HepG2 (cell line): ENCODE measurements around the gene RAB17. TPM values are rescaled to one million over a fixed set of nuclear protein-coding genes. Genes with fewer than 3 reads are reported as not detected.
A peak's percentile ranks its signal among the peaks of the same experiment; 100 is the strongest.

Source experiments
- ARHGAP35 ChIP-seq: sonication (generic); formaldehyde crosslinking; IDR thresholded peaks from 2 replicates; pipeline ENCODE4 v1.9.0; 2022; ENCODE audit warnings: mild to moderate bottlenecking, inconsistent platforms, moderate library complexity, missing genetic modification reagents, borderline replicate concordance
- BATF2 ChIP-seq: sonication (generic); formaldehyde crosslinking; IDR thresholded peaks from 2 replicates; pipeline ENCODE4 v1.8.0; 2022; ENCODE audit warnings: mild to moderate bottlenecking, missing genetic modification reagents, moderate library complexity
- E2F2 ChIP-seq: sonication (generic); formaldehyde crosslinking; IDR thresholded peaks from 2 replicates; pipeline ENCODE4 v1.4.0; 2020; ENCODE audit warnings: missing genetic modification reagents, borderline replicate concordance
- EP300 ChIP-seq, 3 experiments: sonication (generic) in 1 of 3; formaldehyde crosslinking in 1 of 3; IDR thresholded peaks; 2 replicates each; pipeline versions ENCODE4 v1.5.1 to v1.6.1; 2011 to 2020; ENCODE audit warnings: low read depth in 2 of 3, low read length in 2 of 3, borderline replicate concordance in 1 of 3, improper control_type of control experiment in 1 of 3, mild to moderate bottlenecking in 1 of 3, missing genetic modification reagents in 1 of 3, moderate library complexity in 1 of 3
- FOXA1 ChIP-seq, 2 experiments: fragments of 450-650 bp in 1 of 2; sonication (generic) in 1 of 2; formaldehyde crosslinking in 1 of 2; IDR thresholded peaks; 2 replicates each; pipeline versions ENCODE4 v1.4.0 to v1.6.1; 2016 to 2020; ENCODE audit warnings: missing genetic modification reagents in 1 of 2
- HNF1B ChIP-seq: sonication (generic); formaldehyde crosslinking; IDR thresholded peaks from 2 replicates; pipeline ENCODE4 v1.5.1; 2020; ENCODE audit warnings: mild to moderate bottlenecking, moderate library complexity, missing genetic modification reagents
- HOMEZ ChIP-seq: IDR thresholded peaks from 2 replicates; pipeline ENCODE4 v1.6.1; 2016; ENCODE audit warnings: low read depth
- HOXA7 ChIP-seq: sonication (generic); formaldehyde crosslinking; IDR thresholded peaks from 2 replicates; pipeline ENCODE4 v1.8.1; 2022; ENCODE audit warnings: mild to moderate bottlenecking, missing genetic modification reagents, moderate library complexity
- KAT8 ChIP-seq: IDR thresholded peaks from 2 replicates; pipeline ENCODE4 v1.6.1; 2016; ENCODE audit warnings: missing genetic modification reagents, missing compliant biosample characterization
- MLLT10 ChIP-seq: sonication (generic); formaldehyde crosslinking; IDR thresholded peaks from 2 replicates; pipeline ENCODE4 v1.4.0; 2020; ENCODE audit warnings: missing genetic modification reagents
- NKX3-1 ChIP-seq: sonication (generic); formaldehyde crosslinking; IDR thresholded peaks from 2 replicates; pipeline ENCODE4 v1.5.0; 2020; ENCODE audit warnings: missing genetic modification reagents
- SETDB1 ChIP-seq: sonication (generic); formaldehyde crosslinking; IDR thresholded peaks from 2 replicates; pipeline ENCODE4 v1.5.1; 2020; ENCODE audit warnings: missing genetic modification reagents, mild to moderate bottlenecking, borderline replicate concordance
- TCF12 ChIP-seq, 2 experiments: fragments of 450-650 bp in 1 of 2; sonication (generic) in 1 of 2; formaldehyde crosslinking in 1 of 2; IDR thresholded peaks; 2 replicates each; pipeline versions ENCODE4 v1.6.1 to v1.8.0; 2017 to 2022; ENCODE audit warnings: antibody characterized with exemption in 1 of 2, mild to moderate bottlenecking in 1 of 2, missing genetic modification reagents in 1 of 2, moderate library complexity in 1 of 2
- ZKSCAN1 ChIP-seq: fragments of 150-350 bp; IDR thresholded peaks from 2 replicates; pipeline ENCODE4 v1.6.1; 2014; ENCODE audit warnings: low read length
- ZNF205 ChIP-seq: IDR thresholded peaks from 2 replicates; pipeline ENCODE4 v1.6.1; 2018; ENCODE audit warnings: missing biosample characterization, missing genetic modification reagents
- ZNF350 ChIP-seq: sonication (generic); formaldehyde crosslinking; IDR thresholded peaks from 2 replicates; pipeline ENCODE4 v1.4.0; 2020; ENCODE audit warnings: mild to moderate bottlenecking, low read depth, missing genetic modification reagents, borderline replicate concordance
- ZNF687 ChIP-seq: sonication (generic); formaldehyde crosslinking; IDR thresholded peaks from 2 replicates; pipeline ENCODE4 v1.5.1; 2020; ENCODE audit warnings: mild to moderate bottlenecking, missing genetic modification reagents, moderate library complexity
- ZNF713 ChIP-seq: sonication (generic); formaldehyde crosslinking; IDR thresholded peaks from 2 replicates; pipeline ENCODE4 v1.4.0; 2020; ENCODE audit warnings: mild to moderate bottlenecking, missing genetic modification reagents
- polyA plus RNA-seq, 8 experiments: library from polyadenylated mRNA; depleted of rRNA in 3 of 8; stranded (reverse) in 7 of 8; unstranded in 1 of 8; fragments of >200 nt; fragmentation: Illumina TruSeq in 4 of 8; extraction: Trizol in 4 of 8; gene quantifications; 2 replicates each; pipeline versions ENCODE4 v1.2.1 to v1.2.3, GENCODE V29; 2011 to 2016; ENCODE audit warnings: low read depth in 4 of 8, missing spikeins in 1 of 8, mixed read lengths in 1 of 8; ENCODE audit not compliant: insufficient read depth in 1 of 8
- total RNA-seq, 5 experiments: library from RNA; depleted of rRNA; stranded (reverse); fragments of >200 nt; fragmentation: Illumina TruSeq; extraction: Trizol; gene quantifications; 2 replicates each; pipeline ENCODE4 v1.2.3, GENCODE V29; 2016; ENCODE audit warnings: low read depth in 1 of 5

The RAB17 gene
- total and polyA plus RNA-seq, 2 of the 13 experiments (the other 11 are each of a cell fraction or from before 2014, with no cell fraction given) = 68.0 to 124 TPM

GRCh38 chr2:237598468-237599208 lies 8.1 kb upstream of the RAB17 start (continued):
- no peak for TF ChIP-seq ZNF205 (CRISPR knock-in tag)
- no peak for TF ChIP-seq E2F2 (CRISPR knock-in tag)
- no peak for TF ChIP-seq ZKSCAN1
- TF ChIP-seq BATF2 (CRISPR knock-in tag) = no peak
- no peak for TF ChIP-seq NKX3-1 (CRISPR knock-in tag)
- no peak for TF ChIP-seq TCF12 (IDR thresholded peaks at IDR 0.05)
- TF ChIP-seq TCF12 (CRISPR knock-in tag; IDR thresholded peaks at IDR 0.05) = no peak
- no peak for TF ChIP-seq HNF1B
- peak; percentile 86 for TF ChIP-seq ZNF687 (CRISPR knock-in tag)
- no peak for TF ChIP-seq FOXA1 (IDR thresholded peaks at IDR 0.05)
- TF ChIP-seq FOXA1 (CRISPR knock-in tag; IDR thresholded peaks at IDR 0.05) = peak; percentile 37; the same call in 1 of the 2 replicates
- no peak for TF ChIP-seq EP300 (IDR thresholded peaks at IDR 0.05; ENCODE audit: low read depth in 2 of 2, low read length in 2 of 2)
- TF ChIP-seq EP300 (CRISPR knock-in tag; IDR thresholded peaks at IDR 0.05; ENCODE audit: borderline replicate concordance) = no peak
- no peak for TF ChIP-seq ZNF713 (CRISPR knock-in tag)
- no peak for TF ChIP-seq ZNF350 (CRISPR knock-in tag)
- no peak for TF ChIP-seq MLLT10 (CRISPR knock-in tag)
- no peak for TF ChIP-seq HOXA7 (CRISPR knock-in tag)
- no peak for TF ChIP-seq HOMEZ (CRISPR knock-in tag)
- no peak for TF ChIP-seq SETDB1
- no peak for TF ChIP-seq KAT8 (CRISPR knock-in tag)
- TF ChIP-seq ARHGAP35 (CRISPR knock-in tag) = no peak
